GM18502 (cell line): ENCODE data around the gene ZBTB17.
"Not testable (repeated sequence)": the region's sequence is repeated elsewhere in the genome, so short reads cannot be mapped to it uniquely, and the experiment has no call there.

Source experiments
- ATAC-seq: cut with Tn5 transposase; IDR thresholded peaks from one replicate; pipeline ENCODE4 v1.9.1; 2021; ENCODE audit warnings: mild to moderate bottlenecking; ENCODE audit not compliant: unreplicated experiment, poor library complexity

The ZBTB17 gene

GRCh38 chr1:15916417-15916816 is 59.5 kb downstream of the ZBTB17 start:
- ATAC-seq, result no peak

GRCh38 chr1:15915991-15916390 is 59.9 kb downstream of the ZBTB17 start:
- no peak for ATAC-seq

GRCh38 chr1:15913607-15914006 is 62.3 kb downstream of the ZBTB17 start:
- ATAC-seq, result not testable (repeated sequence)

- ATAC-seq, result no peak
These were observed 64.0 kb downstream of the ZBTB17 start for GRCh38 chr1:15911927-15912326.

GRCh38 chr1:15911141-15911540 is 64.8 kb downstream of the ZBTB17 start:
- ATAC-seq, result no peak

- ATAC-seq, result no peak
These were observed 67.3 kb downstream of the ZBTB17 start for GRCh38 chr1:15908597-15908996.

- no peak for ATAC-seq
These were observed 73.0 kb downstream of the ZBTB17 start for GRCh38 chr1:15902882-15903281.

- ATAC-seq, result no peak
These were observed 75.1 kb downstream of the ZBTB17 start for GRCh38 chr1:15900662-15901279.

GRCh38 chr1:15899266-15899665 is 76.6 kb downstream of the ZBTB17 start:
- no peak for ATAC-seq

GRCh38 chr1:15896841-15897610 is 78.9 kb downstream of the ZBTB17 start:
- not testable (repeated sequence) for ATAC-seq

GRCh38 chr1:15895233-15895632 is 80.7 kb downstream of the ZBTB17 start:
- no peak for ATAC-seq

- not testable (repeated sequence) for ATAC-seq
These were observed 82.9 kb downstream of the ZBTB17 start for GRCh38 chr1:15892857-15893599.
